PFSK-1 (cell line): ENCODE data around the gene HHAT.

ENCODE experiments used
- FOXP2 ChIP-seq: optimal IDR thresholded peaks from 2 replicates; pipeline ENCODE3; 2011; ENCODE audit warnings: borderline replicate concordance, control low read depth, inconsistent platforms; ENCODE audit not compliant: insufficient read depth; ENCODE audit errors: extremely low read length, extremely low read depth
- POLR2AphosphoS5 ChIP-seq: IDR thresholded peaks from 2 replicates; pipeline ENCODE4 v1.6.1; 2012; ENCODE audit warnings: low read depth, mild to moderate bottlenecking, control low read depth, low read length, moderate library complexity
- SIN3A ChIP-seq: IDR thresholded peaks from 2 replicates; pipeline ENCODE4 v1.6.1; 2012; ENCODE audit warnings: mild to moderate bottlenecking, low read length, moderate library complexity, borderline replicate concordance; ENCODE audit not compliant: insufficient read depth
- TAF1 ChIP-seq: IDR thresholded peaks from 2 replicates; pipeline ENCODE4 v1.6.1; 2012; ENCODE audit warnings: low read length, control low read depth, borderline replicate concordance; ENCODE audit not compliant: insufficient read depth
- TF ChIP-seq, protein P1 (sequence below), 2 experiments: IDR thresholded peaks; 2 replicates each; pipeline versions ENCODE4 v1.6.1 to v1.8.0; 2011 to 2012; ENCODE audit warnings: low read depth in 2 of 2, low read length in 2 of 2, control low read depth in 1 of 2, inconsistent platforms in 1 of 2, mild to moderate bottlenecking in 1 of 2, moderate library complexity in 1 of 2; ENCODE audit not compliant: insufficient read depth in 1 of 2

The HHAT gene

DNA sequence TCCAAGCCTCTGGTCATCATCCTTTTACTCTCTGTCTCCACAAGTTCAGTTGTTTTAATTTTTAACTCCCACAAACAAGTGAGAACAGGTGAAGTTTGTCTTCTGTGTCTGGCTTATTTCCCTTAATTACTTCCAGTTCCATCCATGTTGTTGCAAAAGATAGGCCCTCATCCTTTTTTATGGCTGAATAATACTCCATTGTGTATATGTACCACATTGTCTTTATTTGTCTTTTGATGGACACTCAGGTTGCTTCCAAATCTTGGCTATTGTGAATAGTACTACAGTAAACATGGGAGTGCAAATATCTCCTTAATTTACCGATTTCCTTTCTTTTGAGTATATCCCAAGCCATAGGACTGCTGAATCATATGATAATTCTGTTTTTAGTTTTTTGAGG lies 262.5 kb downstream of the HHAT start:
- TF ChIP-seq TAF1 (no peak), POLR2AphosphoS5 (no peak), SIN3A (no peak), FOXP2 (no peak)
- TF ChIP-seq, protein P1, sequence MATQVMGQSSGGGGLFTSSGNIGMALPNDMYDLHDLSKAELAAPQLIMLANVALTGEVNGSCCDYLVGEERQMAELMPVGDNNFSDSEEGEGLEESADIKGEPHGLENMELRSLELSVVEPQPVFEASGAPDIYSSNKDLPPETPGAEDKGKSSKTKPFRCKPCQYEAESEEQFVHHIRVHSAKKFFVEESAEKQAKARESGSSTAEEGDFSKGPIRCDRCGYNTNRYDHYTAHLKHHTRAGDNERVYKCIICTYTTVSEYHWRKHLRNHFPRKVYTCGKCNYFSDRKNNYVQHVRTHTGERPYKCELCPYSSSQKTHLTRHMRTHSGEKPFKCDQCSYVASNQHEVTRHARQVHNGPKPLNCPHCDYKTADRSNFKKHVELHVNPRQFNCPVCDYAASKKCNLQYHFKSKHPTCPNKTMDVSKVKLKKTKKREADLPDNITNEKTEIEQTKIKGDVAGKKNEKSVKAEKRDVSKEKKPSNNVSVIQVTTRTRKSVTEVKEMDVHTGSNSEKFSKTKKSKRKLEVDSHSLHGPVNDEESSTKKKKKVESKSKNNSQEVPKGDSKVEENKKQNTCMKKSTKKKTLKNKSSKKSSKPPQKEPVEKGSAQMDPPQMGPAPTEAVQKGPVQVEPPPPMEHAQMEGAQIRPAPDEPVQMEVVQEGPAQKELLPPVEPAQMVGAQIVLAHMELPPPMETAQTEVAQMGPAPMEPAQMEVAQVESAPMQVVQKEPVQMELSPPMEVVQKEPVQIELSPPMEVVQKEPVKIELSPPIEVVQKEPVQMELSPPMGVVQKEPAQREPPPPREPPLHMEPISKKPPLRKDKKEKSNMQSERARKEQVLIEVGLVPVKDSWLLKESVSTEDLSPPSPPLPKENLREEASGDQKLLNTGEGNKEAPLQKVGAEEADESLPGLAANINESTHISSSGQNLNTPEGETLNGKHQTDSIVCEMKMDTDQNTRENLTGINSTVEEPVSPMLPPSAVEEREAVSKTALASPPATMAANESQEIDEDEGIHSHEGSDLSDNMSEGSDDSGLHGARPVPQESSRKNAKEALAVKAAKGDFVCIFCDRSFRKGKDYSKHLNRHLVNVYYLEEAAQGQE (IDR thresholded peaks at IDR 0.05; ENCODE audit: insufficient read depth in 1 of 2, low read depth in 2 of 2, low read length in 2 of 2): no peak

DNA sequence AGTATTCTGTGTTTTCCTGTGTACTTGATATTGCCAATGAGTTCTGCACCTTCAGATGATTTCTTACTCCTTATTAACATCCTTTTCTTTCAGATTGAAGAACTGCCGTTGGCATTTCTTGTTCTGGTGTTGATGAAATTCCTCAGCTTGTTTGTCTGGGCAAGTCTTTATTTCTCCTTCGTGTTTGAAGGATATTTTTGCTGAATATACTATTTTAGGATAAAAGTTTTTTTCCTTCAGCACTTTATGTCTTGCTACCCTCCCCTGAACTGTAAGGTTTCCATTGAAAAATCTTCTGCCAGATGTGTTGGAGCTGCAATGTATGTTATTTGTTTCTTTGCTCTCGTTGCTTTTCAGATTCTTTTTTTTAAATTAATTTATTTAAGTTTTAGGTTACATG lies 265.9 kb downstream of the HHAT start:
- TF ChIP-seq POLR2AphosphoS5 (no peak), FOXP2 (no peak), SIN3A (no peak), TAF1 (no peak)
- TF ChIP-seq, protein P1 (IDR thresholded peaks at IDR 0.05; ENCODE audit: insufficient read depth in 1 of 2, low read depth in 2 of 2, low read length in 2 of 2): no peak

DNA sequence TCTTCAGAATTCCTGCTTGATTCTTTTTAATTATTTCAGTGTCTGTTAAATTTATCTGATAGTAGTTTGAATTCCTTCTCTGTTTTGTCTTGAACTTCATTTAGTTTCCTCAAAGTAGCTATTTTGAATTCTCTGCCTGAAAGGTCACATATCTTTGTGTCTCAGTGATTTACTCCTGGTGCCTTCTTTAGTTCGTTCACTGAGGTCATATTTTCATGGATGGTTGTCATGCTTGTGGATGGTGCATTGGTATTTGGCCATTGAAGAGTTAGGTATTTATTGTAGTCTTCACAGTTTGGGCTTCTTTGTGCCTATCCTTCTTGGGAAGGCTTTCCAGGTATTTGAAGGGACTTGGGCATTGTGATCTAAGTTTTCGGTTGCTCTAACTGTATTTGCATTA lies 267.9 kb downstream of the HHAT start:
- TF ChIP-seq, protein P1 (IDR thresholded peaks at IDR 0.05; ENCODE audit: insufficient read depth in 1 of 2, low read depth in 2 of 2, low read length in 2 of 2): no peak
- TF ChIP-seq FOXP2 (no peak), TAF1 (no peak), SIN3A (no peak), POLR2AphosphoS5 (no peak)

DNA sequence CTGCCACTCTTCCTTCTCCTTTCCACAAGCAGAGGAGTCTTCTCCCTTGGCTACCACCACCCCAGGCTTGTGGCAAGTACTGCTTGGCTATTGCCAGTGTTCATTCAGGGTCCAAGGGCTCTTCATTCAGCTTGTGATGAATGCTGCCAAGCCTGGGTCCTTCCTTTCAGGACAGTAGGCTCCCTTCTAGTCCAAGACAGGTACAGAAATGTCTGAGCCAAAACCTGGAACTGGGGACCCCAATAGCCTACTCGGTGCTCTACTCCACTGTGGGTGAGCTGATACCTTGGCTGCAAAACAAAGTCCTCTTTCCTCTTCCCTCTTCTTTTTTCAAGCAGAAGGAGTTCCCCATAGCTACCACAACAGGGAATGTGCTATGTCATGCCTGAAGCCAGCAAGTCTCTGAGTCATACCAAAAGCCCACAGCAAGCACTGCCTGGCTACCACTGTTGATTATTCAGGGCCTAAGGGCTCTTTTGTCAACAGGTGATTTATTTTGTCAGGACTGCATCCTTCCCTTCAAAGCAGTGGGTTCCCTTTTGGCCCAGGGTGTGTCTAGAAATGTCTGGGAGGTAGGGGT lies 268.9 kb downstream of the HHAT start:
- TF ChIP-seq TAF1: no peak
- no peak for TF ChIP-seq POLR2AphosphoS5

DNA sequence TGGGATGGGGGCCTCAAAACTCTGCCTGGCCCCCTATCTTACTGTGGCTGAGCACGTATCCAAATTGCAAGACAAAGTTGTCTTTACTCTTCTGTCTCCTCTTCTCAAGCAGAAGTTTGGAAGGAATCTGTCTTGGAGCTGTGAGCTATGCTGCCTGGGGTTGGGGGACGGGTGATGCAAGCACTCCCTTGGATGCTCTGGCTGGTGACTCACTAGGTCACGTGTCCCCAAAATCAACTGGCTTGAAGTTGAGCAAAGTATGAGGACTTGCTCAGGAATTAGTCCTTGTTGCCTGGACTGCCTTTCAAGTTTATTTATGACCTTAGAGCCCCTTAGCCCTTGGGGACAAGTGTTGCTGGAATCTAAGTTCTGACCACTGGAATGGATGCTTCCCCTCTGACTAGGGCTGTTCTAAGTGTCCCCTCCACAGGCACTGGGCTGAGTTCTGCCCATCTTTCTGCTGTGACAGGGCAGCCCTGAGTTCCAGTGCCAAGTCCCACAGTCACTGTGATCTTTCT lies 269.5 kb downstream of the HHAT start:
- TF ChIP-seq FOXP2 (no peak), TAF1 (no peak), POLR2AphosphoS5 (no peak), SIN3A (no peak)
- TF ChIP-seq, protein P1 (IDR thresholded peaks at IDR 0.05; ENCODE audit: insufficient read depth in 1 of 2, low read depth in 2 of 2, low read length in 2 of 2): no peak
